Liver (tissue), 9 donors: Measurements from ENCODE around the gene IRF9. TPM values are rescaled to one million over a fixed set of nuclear protein-coding genes. Genes with fewer than 3 reads are reported as not detected.

ENCODE experiments used
- DNase-seq: peaks from one replicate; pipeline ENCODE4 v3.0.0-alpha.2; 2017; ENCODE audit warnings: low spot score
- H3K27ac ChIP-seq, 2 donors: one replicate each; pipeline ENCODE4 v1.7.0; 2013; ENCODE audit warnings: inconsistent platforms in 2 of 2, low read length in 2 of 2, control low read depth in 1 of 2, low read depth in 1 of 2, mild to moderate bottlenecking in 1 of 2
- H3K27me3 ChIP-seq, 4 donors: one replicate each; pipeline versions ENCODE4 v1.6.1 to v1.7.0; 2013; ENCODE audit warnings: low read length in 3 of 4, inconsistent platforms in 1 of 4, mild to moderate bottlenecking in 1 of 4, moderate library complexity in 1 of 4; ENCODE audit not compliant: control insufficient read depth in 4 of 4, insufficient read depth in 4 of 4
- H3K36me3 ChIP-seq, 4 donors: one replicate each; pipeline versions ENCODE4 v1.6.1 to v1.7.0; 2013; ENCODE audit warnings: low read length in 3 of 4, mild to moderate bottlenecking in 3 of 4, low read depth in 1 of 4, moderate library complexity in 1 of 4; ENCODE audit not compliant: control insufficient read depth in 4 of 4, insufficient read depth in 3 of 4
- H3K4me1 ChIP-seq, 4 donors: one replicate each; pipeline versions ENCODE4 v1.6.1 to v1.7.0; 2013; ENCODE audit warnings: low read length in 3 of 4, mild to moderate bottlenecking in 3 of 4, moderate library complexity in 1 of 4; ENCODE audit not compliant: control insufficient read depth in 4 of 4, insufficient read depth in 4 of 4
- H3K4me3 ChIP-seq, 3 donors: one replicate each; pipeline versions ENCODE4 v1.6.1 to v1.7.0; 2013; ENCODE audit warnings: low read length in 3 of 3, control low read depth in 1 of 3, low read depth in 1 of 3, mild to moderate bottlenecking in 1 of 3
- H3K9ac ChIP-seq, 2 donors: one replicate each; pipeline ENCODE4 v1.7.0; 2013; ENCODE audit warnings: low read length in 2 of 2, mild to moderate bottlenecking in 2 of 2, moderate library complexity in 2 of 2, control low read depth in 1 of 2, low read depth in 1 of 2
- H3K9me3 ChIP-seq, 4 donors: one replicate each; pipeline versions ENCODE4 v1.6.1 to v1.7.0; 2013; ENCODE audit warnings: low read length in 3 of 4; ENCODE audit not compliant: control insufficient read depth in 4 of 4
- ATF3 ChIP-seq: IDR thresholded peaks from 2 replicates; pipeline ENCODE4 v1.6.1; 2016; ENCODE audit warnings: antibody characterized with exemption
- CTCF ChIP-seq: fragments of 150-350 bp; IDR thresholded peaks from 2 replicates; pipeline ENCODE4 v1.5.1; 2017; ENCODE audit warnings: improper control_type of control experiment, low read depth, low read length; ENCODE audit not compliant: missing input control
- EGR1 ChIP-seq, 2 donors: IDR thresholded peaks; 2 replicates each; pipeline ENCODE4 v1.6.1; 2016 to 2018; ENCODE audit warnings: antibody characterized with exemption in 2 of 2, low read depth in 2 of 2
- FOXA1 ChIP-seq: IDR thresholded peaks from 2 replicates; pipeline ENCODE4 v1.6.1; 2016; ENCODE audit warnings: antibody characterized with exemption
- FOXA2 ChIP-seq: IDR thresholded peaks from 2 replicates; pipeline ENCODE4 v1.6.1; 2016; ENCODE audit warnings: antibody characterized with exemption
- GABPA ChIP-seq, 2 donors: IDR thresholded peaks in 1 of 2; conservative IDR thresholded peaks in 1 of 2; 2 replicates each; pipeline ENCODE4 v1.6.1; 2016; ENCODE audit warnings: antibody characterized with exemption in 2 of 2, mild to moderate bottlenecking in 1 of 2, moderate library complexity in 1 of 2
- HNF4A ChIP-seq, 2 donors: conservative IDR thresholded peaks; 2 replicates each; pipeline ENCODE4 v1.6.1; 2016; ENCODE audit warnings: antibody characterized with exemption in 2 of 2, mild to moderate bottlenecking in 2 of 2
- HNF4G ChIP-seq: IDR thresholded peaks from 2 replicates; pipeline ENCODE4 v1.6.1; 2016; ENCODE audit warnings: antibody characterized with exemption
- JUND ChIP-seq, 2 donors: IDR thresholded peaks; 2 replicates each; pipeline ENCODE4 v1.6.1; 2016; ENCODE audit warnings: antibody characterized with exemption in 2 of 2
- MAX ChIP-seq: IDR thresholded peaks from 2 replicates; pipeline ENCODE4 v1.6.1; 2016; ENCODE audit warnings: antibody characterized with exemption
- NR2F2 ChIP-seq: IDR thresholded peaks from 2 replicates; pipeline ENCODE4 v1.6.1; 2016; ENCODE audit warnings: antibody characterized with exemption
- RAD21 ChIP-seq, 2 donors: IDR thresholded peaks; 2 replicates each; pipeline ENCODE4 v1.6.1; 2016; ENCODE audit warnings: antibody characterized with exemption in 2 of 2, mild to moderate bottlenecking in 2 of 2
- REST ChIP-seq: IDR thresholded peaks from 2 replicates; pipeline ENCODE4 v1.6.1; 2016; ENCODE audit warnings: antibody characterized with exemption, mild to moderate bottlenecking
- RXRA ChIP-seq, 2 donors: IDR thresholded peaks; 2 replicates each; pipeline ENCODE4 v1.6.1; 2017 to 2018; ENCODE audit warnings: antibody characterized with exemption in 2 of 2, mild to moderate bottlenecking in 1 of 2
- SP1 ChIP-seq: IDR thresholded peaks from 2 replicates; pipeline ENCODE4 v1.6.1; 2018; ENCODE audit warnings: antibody characterized with exemption, mild to moderate bottlenecking
- TAF1 ChIP-seq: conservative IDR thresholded peaks from 2 replicates; pipeline ENCODE4 v1.6.1; 2016; ENCODE audit warnings: antibody characterized with exemption, mild to moderate bottlenecking
- YY1 ChIP-seq: IDR thresholded peaks from 2 replicates; pipeline ENCODE4 v1.6.1; 2016; ENCODE audit warnings: antibody characterized with exemption, mild to moderate bottlenecking
- ZBTB33 ChIP-seq: IDR thresholded peaks from 2 replicates; pipeline ENCODE4 v1.6.1; 2016; ENCODE audit warnings: antibody characterized with exemption
- WGBS: extraction: QIAGEN DNeasy Blood & Tissue Kit; methylation state at CpG from one replicate; pipeline ENCODE4 v1.1.7; 2013; 5-methylcytosine and 5-hydroxymethylcytosine counted together
- polyA plus RNA-seq, 2 donors: library from polyadenylated mRNA; stranded (reverse) in 1 of 2; unstranded in 1 of 2; fragments of 200-250 nt in 1 of 2; fragments of >200 nt in 1 of 2; fragmentation: Nextera tagmentation in 1 of 2; extraction: Ambion mirVana in 1 of 2; gene quantifications; one replicate each; pipeline versions ENCODE4 v1.2.1 to v1.2.3, GENCODE V29; 2013 to 2015
- total RNA-seq, 2 donors: library from RNA; depleted of rRNA; stranded (reverse); fragments of >200 nt; gene quantifications; one replicate each; pipeline ENCODE4 v1.2.3, GENCODE V29; 2014
- donor health status: healthy.
- donor health status: healthy.
- donor health status: healthy.
- donor health status: healthy.
- donor health status: healthy.

The IRF9 gene
- total and polyA plus RNA-seq, 4 donors = 37.9 to 60.9 (median 51.0) TPM

- Histone ChIP-seq H3K27me3 (no peaks in the 10 kb centered on the region), H3K9me3 (no peaks in the 10 kb centered on the region), H3K9ac (peak overlapping the region; percentile 96 to 97), H3K4me1 (peaks cover 3 to 47% (median 37%) of the 10 kb centered on the region in 4 donors), H3K4me3 (peak overlapping the region; percentile 61 to 91 (median 88)), H3K27ac (peak overlapping the region; percentile 99 to 100), H3K36me3 (peaks cover 8 to 26% (median 23%) of the 10 kb centered on the region in 4 donors)
- no peak for DNase-seq
- no peak for TF ChIP-seq JUND (IDR thresholded peaks at IDR 0.05)
- TF ChIP-seq FOXA1 = no peak
- peak; percentile 9 for TF ChIP-seq REST
- TF ChIP-seq ATF3 = no peak
- no peak for TF ChIP-seq ZBTB33
- no peak for TF ChIP-seq RAD21 (IDR thresholded peaks at IDR 0.05)
- no peak for TF ChIP-seq HNF4A (conservative IDR thresholded peaks at IDR 0.05)
- TF ChIP-seq TAF1 = peak; percentile 25
- WGBS = 2% methylated on average over 14 of the region's 14 CpGs
These were observed 45.5 kb upstream of the IRF9 start for GRCh38 chr14:24115422-24116127.

GRCh38 chr14:24116128-24116814 is 44.8 kb upstream of the IRF9 start:
- Histone ChIP-seq H3K9ac (peak overlapping the region; percentile 96 to 97), H3K27me3 (no peaks in the 10 kb centered on the region), H3K4me3 (peak overlapping the region; percentile 61 to 91 (median 88)), H3K4me1 (peaks cover 3 to 40% (median 33%) of the 10 kb centered on the region in 4 donors), H3K36me3 (peaks cover 15 to 33% (median 30%) of the 10 kb centered on the region in 4 donors), H3K9me3 (no peaks in the 10 kb centered on the region), H3K27ac (peak overlapping the region; percentile 99 to 100)
- WGBS = 30% methylated on average over 6 of the region's 6 CpGs
- no peak for DNase-seq
- TF ChIP-seq ATF3 (no peak), CTCF (no peak), NR2F2 (no peak), HNF4G (no peak), RXRA (IDR thresholded peaks at IDR 0.05) (no peak), JUND (IDR thresholded peaks at IDR 0.05) (no peak), MAX (no peak), EGR1 (IDR thresholded peaks at IDR 0.05; ENCODE audit: low read depth in 2 of 2) (no peak), YY1 (no peak), HNF4A (conservative IDR thresholded peaks at IDR 0.05) (no peak), ZBTB33 (no peak), SP1 (no peak), FOXA2 (no peak), TAF1 (no peak), RAD21 (IDR thresholded peaks at IDR 0.05) (no peak), GABPA (IDR thresholded peaks at IDR 0.05 in 1 of 2, conservative IDR thresholded peaks at IDR 0.05 in 1 of 2) (no peak), FOXA1 (no peak)
